GM12801 (cell line): Measurements from ENCODE around the gene ARL3.

Experiments
- TF ChIP-seq, protein P1 (sequence below): IDR thresholded peaks from one replicate; pipeline ENCODE4 v1.5.1; 2011; ENCODE audit warnings: control low read depth; ENCODE audit not compliant: insufficient read length; ENCODE audit errors: extremely low read depth

The ARL3 gene

DNA sequence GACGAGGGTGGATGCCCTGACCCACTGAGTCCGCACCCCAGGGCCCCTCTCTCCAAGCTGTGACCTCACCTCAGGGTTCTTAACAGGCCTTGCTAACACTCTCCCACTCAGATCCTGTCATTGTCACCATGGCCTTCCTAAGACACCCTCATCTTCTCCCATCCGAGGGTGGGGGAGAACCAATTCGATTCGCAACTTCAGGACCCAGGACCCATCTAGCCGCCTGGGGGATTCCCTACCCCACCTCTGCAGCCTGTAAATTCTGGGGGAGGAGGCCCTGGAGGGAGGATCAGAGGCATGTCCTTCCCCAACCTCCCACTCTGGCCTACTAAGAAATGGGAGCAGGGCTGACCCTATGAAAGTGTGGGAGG lies 52.6 kb downstream of the ARL3 start:
- TF ChIP-seq, protein P1, sequence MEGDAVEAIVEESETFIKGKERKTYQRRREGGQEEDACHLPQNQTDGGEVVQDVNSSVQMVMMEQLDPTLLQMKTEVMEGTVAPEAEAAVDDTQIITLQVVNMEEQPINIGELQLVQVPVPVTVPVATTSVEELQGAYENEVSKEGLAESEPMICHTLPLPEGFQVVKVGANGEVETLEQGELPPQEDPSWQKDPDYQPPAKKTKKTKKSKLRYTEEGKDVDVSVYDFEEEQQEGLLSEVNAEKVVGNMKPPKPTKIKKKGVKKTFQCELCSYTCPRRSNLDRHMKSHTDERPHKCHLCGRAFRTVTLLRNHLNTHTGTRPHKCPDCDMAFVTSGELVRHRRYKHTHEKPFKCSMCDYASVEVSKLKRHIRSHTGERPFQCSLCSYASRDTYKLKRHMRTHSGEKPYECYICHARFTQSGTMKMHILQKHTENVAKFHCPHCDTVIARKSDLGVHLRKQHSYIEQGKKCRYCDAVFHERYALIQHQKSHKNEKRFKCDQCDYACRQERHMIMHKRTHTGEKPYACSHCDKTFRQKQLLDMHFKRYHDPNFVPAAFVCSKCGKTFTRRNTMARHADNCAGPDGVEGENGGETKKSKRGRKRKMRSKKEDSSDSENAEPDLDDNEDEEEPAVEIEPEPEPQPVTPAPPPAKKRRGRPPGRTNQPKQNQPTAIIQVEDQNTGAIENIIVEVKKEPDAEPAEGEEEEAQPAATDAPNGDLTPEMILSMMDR = no peak

DNA sequence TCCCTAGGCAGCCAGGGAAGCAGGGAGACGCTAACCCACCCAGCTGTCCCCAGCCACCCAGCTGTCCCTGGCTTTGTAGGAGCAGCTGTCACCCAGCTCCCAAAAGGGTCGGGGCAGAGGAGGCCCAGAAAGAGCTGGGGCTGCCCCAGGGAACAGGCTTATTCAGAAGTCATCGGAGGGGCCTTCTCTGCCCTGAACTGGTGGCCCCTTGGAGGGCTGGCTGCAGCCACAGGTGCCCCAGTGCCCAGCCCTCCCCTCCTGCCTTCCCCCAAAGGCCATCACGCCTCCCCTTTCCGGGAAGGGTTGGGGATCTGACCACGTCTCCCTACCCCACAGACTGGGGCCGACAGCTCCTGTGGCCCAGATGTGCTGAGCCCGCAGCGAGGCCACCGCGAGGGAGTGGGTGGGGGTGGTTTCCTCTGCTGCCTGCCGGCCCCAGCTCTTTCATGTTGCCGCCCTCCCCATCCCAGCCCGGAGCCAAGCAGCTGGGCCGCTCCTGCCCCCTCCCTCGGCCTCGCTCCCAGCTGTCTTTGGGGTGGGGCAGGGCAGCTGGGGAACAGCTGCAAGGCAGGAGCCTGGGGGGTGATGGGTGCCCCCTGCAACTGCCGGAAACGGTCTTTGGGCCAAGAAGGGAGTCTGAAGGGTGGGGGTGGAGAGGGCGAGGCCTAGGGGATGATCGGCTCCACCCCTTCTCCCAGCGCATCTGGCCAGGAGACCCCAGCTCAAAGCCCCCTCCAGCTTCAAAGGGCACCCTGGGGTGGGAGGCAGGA lies 53.1 kb downstream of the ARL3 start:
- TF ChIP-seq, protein P1 = no peak

DNA sequence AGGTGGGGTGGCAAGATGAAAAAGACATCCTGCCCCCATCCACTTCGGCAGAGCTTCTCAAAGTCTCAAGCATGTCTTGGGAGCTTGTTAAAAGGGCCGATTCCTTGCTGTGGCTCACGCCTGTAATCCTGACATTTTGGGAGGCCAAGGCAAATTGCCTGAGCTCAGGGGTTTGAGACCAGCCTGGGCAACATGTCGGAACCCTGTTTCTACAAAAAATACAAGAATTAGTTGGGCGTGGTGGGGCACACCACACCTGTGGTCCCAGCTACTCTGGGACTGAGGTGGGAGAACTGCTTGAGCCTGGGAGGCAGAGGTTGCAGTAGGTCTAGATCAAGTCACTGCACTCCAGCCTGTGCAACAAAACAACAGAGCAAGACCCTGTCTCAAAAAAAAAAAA lies 55.4 kb downstream of the ARL3 start:
- TF ChIP-seq, protein P1 = no peak

DNA sequence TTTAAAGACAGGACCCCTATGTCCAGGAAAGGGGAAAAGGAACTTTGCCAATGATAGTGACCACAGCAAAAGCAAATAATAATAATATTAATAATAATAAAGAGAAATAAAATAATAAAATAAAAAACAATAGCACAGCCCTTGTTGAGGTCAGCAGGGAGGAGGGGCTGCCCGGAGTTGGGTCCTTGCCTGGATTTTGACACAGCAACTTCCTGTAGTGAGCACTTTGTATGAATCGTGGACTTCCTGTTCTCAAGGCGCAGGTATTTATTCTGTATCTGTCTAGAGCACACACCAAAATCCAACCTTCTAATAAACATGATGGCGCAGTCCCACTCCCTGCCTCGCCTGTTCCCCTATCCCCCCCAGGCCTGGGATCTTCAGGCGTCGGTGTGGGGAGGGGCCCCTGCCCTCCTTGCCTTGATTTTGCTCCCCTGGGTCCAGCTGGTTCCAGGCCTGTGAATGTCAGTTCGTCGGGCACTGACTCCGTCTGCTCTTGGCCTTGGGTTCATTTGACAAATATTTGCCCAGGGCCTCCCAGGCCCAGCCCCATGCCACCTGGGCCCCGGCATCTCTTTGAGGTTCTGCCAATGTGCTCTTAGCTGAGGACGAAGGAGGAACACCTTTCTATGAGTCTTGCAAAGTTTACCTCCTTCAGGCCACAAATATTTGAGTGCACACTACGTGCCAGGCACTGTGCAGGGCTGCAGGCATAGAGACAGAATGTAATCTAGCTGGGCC lies 56.0 kb downstream of the ARL3 start:
- TF ChIP-seq, protein P1 = no peak

DNA sequence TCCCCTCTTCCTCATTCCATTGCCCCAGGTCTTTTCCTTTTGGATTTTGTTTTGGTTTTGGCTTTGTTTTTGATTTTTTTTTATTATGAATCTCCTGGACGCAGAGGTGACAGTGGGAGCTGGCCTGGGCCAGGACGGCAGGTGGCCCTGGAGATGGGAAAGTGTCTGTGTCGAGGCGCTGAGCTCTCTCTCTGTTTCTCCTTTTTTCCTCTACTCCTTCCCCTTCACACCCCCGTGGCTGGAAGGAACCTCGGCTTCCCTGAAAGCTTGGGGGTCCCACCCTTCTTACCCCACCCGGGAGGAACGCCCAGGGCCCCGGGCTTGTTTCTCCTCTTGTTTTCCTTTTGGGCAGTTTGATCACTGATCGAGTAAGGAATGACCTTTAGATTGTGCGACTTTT lies 56.7 kb downstream of the ARL3 start:
- TF ChIP-seq, protein P1 = no peak

DNA sequence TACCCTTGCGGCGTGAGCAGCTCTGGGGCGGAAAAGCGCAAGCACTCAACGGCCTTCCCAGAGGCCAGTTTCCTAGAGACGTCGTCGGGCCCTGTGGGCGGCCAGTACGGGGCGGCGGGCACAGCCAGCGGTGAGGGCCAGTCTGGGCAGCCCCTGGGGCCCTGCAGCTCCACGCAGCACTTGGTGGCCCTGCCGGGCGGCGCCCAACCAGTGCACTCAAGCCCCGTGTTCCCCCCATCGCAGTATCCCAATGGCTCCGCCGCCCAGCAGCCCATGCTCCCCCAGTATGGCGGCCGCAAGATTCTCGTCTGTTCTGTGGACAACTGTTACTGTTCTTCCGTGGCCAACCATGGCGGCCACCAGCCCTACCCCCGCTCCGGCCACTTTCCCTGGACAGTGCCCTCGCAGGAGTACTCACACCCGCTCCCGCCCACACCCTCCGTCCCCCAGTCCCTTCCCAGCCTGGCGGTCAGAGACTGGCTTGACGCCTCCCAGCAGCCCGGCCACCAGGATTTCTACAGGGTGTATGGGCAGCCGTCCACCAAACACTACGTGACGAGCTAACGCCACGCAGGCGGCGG lies 57.3 kb downstream of the ARL3 start:
- TF ChIP-seq, protein P1 = no peak

DNA sequence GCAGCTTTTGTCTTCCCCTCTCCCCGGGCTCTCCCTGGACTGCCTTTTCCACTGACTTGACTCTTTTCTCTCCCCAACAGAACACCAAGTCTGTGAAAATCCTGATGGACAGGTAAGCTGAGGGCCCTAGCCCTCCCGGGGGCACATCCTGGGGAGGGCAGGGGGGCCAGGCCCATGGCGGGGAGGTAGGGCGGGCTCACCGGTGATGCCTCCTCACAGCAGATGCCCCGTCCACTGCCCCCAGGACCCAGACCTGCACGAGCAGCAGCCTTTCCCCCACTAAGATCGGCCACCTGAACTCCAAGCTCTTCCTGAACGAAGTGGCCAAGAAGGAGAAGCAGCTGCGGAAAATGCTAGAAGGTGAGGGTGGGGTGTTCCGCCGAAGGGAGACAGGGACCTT lies 58.2 kb downstream of the ARL3 start:
- TF ChIP-seq, protein P1 = no peak
